HuH-7 (cell line): Measurements from ENCODE around the gene S100A10.

Experiments used
- DNase-seq: peaks from one replicate; pipeline ENCODE4 v3.0.0; 2011; ENCODE audit warnings: low spot score

Gene S100A10

DNA sequence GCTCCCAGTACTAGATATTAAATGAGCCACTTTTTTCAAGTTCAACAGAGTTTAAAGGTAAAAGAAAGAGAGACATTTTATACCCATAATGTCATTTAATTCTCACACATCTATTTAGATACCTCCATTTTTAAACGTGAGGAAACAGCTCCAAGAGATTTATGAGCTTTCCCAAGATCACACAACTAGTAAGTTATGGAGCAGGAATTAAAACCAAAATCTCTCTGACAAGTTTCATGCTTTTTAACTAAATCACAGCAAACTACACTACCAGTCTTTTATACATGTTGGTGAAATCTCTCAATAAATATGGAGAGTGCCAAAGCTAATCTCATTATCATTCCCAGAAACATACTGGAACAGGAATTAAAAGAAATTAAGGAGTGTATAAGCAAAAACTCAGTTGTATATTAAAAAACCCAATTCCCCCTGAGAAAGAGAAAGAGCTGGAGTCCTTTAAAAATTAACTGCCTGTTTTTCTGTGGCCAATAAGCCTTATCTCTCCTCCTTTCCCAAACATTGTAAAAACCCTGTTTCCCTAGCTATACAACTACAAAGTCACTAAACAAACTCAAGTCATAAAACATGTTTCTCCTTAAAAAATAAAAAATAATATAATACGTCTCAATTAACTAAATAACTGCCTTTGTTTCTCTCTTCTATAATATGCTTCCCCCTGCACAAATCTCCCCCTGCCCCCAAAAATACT, 57.6 kb downstream of the S100A10 start:
- no peak for DNase-seq

DNA sequence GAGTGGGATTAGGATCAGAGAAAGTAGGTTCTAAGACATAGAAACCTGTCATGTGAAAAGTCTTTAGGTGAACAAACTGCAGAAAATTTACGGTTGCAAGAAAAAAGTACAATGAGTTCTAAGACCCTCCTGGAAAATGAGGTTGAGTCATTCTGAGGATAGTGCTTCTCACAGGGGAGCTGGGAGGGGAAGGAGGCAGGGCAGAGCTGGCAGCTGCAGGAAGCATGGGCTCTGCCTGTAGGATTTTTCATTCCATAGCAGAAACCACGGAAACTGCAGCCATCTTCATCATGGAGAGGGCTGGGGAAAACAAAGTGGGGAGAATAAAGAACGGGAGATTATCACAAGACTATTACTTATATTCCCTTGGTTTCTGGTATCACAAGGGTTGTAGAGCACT, 58.5 kb downstream of the S100A10 start:
- DNase-seq, result no peak

- DNase-seq, result peak; percentile 20
Observed at GRCh38 chr1:151934048-151934493, 59.6 kb downstream of the S100A10 start.
